Articular chondrocyte of knee joint (primary cell): ENCODE measurements around the gene LRIT2. TPM values are rescaled to one million over a fixed set of nuclear protein-coding genes. Genes with fewer than 3 reads are reported as not detected.

ENCODE experiments used
- total RNA-seq: library from RNA; depleted of rRNA; stranded (reverse); fragments of >200 nt; gene quantifications from 2 replicates; pipeline ENCODE4 v1.2.3, GENCODE V29; 2012

The LRIT2 gene
- not detected in 2 replicates for total RNA-seq

GRCh38 chr10:84225427-84226173 is at the start of gene LRIT2:
TSS of gene LRIT2 (minus strand) at chr10:84225544. CDS start at chr10:84225520, 24 bp downstream.

GRCh38 chr10:84244651-84245270 is 19.4 kb upstream of the LRIT2 start, which contains the start of gene RGR:
TSS of gene RGR (plus strand) at chr10:84245053. CDS start at chr10:84245091, 38 bp downstream.

GRCh38 chr10:84241185-84241790 is 15.9 kb upstream of the LRIT2 start, which contains the start of gene LRIT1:
TSS of gene LRIT1 (minus strand) at chr10:84241546. CDS start at chr10:84241439, 107 bp downstream.

GRCh38 chr10:84194424-84195043 is 30.8 kb downstream of the LRIT2 start, which contains the start of gene CDHR1:
TSS of gene CDHR1 (plus strand) at chr10:84194537. CDS start at chr10:84194761, 224 bp downstream.

GRCh38 chr10:84173501-84173929 is 51.8 kb downstream of the LRIT2 start, which contains the start of gene GPR15LG:
TSS of gene GPR15LG (plus strand) at chr10:84173801. CDS start at chr10:84173852, 51 bp downstream.

Other genes starting within 250 kb of the LRIT2 start
- 176 and 185 TPM in 2 replicates for gene GHITM, start 86.0 kb downstream of the LRIT2 start, total RNA-seq
- not detected in 2 replicates for gene GPR15LG, start 51.7 kb downstream of the LRIT2 start, total RNA-seq
- gene CDHR1, start 31.0 kb downstream of the LRIT2 start, total RNA-seq: 0.11 and 0.26 TPM in 2 replicates
- gene LRIT1, start 16.0 kb upstream of the LRIT2 start, total RNA-seq: not detected in 2 replicates
- gene RGR, start 19.5 kb upstream of the LRIT2 start, total RNA-seq: not detected in 2 replicates
- gene CCSER2, start 103.0 kb upstream of the LRIT2 start, total RNA-seq: 49.4 and 56.1 TPM in 2 replicates